AG20443 (cell line): ENCODE results near the gene EDAR.

ENCODE experiments used
- DNase-seq: peaks from one replicate; pipeline ENCODE4 v3.0.0; 2012; ENCODE audit warnings: low spot score, mixed read lengths

Gene EDAR

DNA sequence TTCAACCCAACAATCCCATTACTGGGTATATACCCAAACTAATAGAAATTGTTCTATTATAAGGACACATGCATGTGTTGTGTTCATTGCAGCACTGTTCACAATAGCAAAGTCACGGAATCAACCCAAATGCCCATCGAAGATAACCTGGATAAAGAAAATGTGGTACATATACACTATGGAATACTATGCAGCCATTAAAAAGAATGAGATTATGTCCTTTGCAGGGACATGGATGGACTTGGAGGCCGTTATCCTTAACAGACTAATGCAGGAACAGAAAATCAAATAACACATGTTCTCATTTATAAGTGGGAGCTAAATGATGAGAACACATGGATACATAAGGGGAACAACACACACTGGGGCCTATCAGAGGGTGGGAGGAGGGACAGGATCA, 136.6 kb downstream of the EDAR start:
- DNase-seq = no peak

DNA sequence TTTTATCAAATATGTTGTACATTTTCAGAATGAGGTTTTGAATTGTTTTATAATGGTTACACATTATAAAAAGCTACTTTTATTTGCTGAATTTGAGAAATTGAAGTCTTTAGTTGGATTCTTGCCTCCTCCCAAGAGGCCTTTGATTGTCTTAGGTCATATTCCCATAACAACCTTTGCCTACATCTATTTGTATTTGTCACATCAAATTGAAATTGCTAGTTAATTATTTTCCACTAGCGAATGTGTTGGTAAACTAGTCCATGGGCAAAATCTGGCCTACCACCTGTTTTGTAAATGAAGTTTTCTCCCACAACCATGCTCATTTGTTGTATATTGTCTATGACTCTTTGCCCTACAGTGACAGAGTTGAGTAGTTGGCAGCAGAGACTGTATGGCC, 142.0 kb downstream of the EDAR start:
- no peak for DNase-seq

DNA sequence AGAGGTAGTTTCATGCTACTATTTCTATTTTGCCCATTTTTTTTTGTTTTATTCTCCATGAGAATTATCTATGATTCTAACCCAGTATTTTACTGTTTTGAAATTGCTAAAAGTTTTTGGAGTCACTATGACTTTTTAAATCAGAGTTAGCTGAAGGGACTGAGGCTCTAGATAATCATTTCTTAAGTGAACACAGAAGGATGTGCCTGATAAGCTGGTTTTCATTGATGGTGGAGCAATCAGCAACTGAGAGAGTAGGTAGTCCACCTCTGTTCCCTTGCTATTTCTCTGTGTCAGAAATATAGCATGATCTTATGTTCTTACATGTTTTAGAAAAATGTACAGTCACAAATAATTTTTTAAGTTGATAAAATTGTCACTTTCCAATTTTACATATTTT, 143.1 kb downstream of the EDAR start:
- DNase-seq = no peak
